Muscle layer of colon (tissue), 2 donors: ENCODE results near the gene RFWD3.

Experiments used
- H3K27ac ChIP-seq: one replicate; pipeline ENCODE4 v1.7.0; 2013; ENCODE audit warnings: low read depth, mild to moderate bottlenecking, low read length, moderate library complexity
- H3K27me3 ChIP-seq, 2 donors: one replicate each; pipeline ENCODE4 v1.7.0; 2013; ENCODE audit warnings: low read length in 2 of 2, mild to moderate bottlenecking in 2 of 2; ENCODE audit not compliant: insufficient read depth in 2 of 2, control insufficient read depth in 1 of 2
- H3K36me3 ChIP-seq: one replicate; pipeline ENCODE4 v1.7.0; 2013; ENCODE audit warnings: mild to moderate bottlenecking, low read length; ENCODE audit not compliant: insufficient read depth
- H3K4me1 ChIP-seq: one replicate; pipeline ENCODE4 v1.7.0; 2013; ENCODE audit warnings: mild to moderate bottlenecking, low read length; ENCODE audit not compliant: insufficient read depth
- H3K4me3 ChIP-seq, 2 donors: one replicate each; pipeline ENCODE4 v1.7.0; 2013; ENCODE audit warnings: low read length in 2 of 2, low read depth in 1 of 2, mild to moderate bottlenecking in 1 of 2, moderate library complexity in 1 of 2
- H3K9ac ChIP-seq: one replicate; pipeline ENCODE4 v1.7.0; 2013; ENCODE audit warnings: low read length
- H3K9me3 ChIP-seq: one replicate; pipeline ENCODE4 v1.7.0; 2013; ENCODE audit warnings: mild to moderate bottlenecking, low read length
- donor health status: abdominal sarcoma.
- donor health status: Adenocarcinoma of cecum.

RFWD3 gene

DNA sequence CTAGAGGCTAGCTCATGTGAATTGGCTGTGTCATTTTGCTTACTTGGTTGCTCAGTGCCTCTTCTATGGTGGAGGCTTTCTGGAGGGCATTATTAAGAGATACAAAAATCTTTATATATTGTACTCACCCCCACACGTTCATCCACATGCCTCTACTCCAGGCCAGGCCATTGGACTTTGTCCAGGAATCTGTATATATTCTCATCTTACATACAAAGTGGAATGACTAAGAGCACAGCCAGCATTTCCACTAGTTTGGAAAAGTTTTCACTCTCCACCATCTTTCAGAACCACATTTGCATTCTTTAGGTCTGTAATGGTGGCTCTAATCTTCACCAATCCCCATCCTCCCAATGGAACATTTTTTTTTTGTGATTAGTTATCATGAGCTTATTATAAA is 55.0 kb downstream of the RFWD3 start:
- Histone ChIP-seq H3K4me3 (no peak overlapping the region), H3K36me3 (no peaks in the 10 kb centered on the region), H3K27me3 (no peaks in the 10 kb centered on the region), H3K27ac (no peak overlapping the region), H3K9ac (no peak overlapping the region), H3K4me1 (peaks cover 8% of the 10 kb centered on the region), H3K9me3 (no peaks in the 10 kb centered on the region)

DNA sequence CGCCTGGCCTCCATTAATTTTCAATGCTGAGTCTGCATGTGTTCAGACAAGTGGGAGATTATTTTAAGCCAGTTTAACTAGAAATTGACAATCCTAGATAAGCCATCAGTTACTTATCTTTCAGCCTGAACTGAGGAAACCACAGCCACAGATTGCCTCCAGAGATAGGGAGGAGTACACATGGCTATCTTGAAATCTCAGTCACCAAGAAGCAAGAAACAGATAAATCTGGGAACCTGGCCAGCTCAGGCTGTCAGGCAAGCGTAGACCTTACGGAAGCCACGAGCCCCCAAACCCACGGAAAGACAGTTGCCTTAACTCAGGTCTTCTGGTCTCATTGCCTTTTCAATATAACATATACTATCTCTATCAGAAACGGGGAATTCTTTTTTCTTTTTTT is 57.7 kb downstream of the RFWD3 start:
- H3K27me3 ChIP-seq = no peaks in the 10 kb centered on the region
- H3K4me3 ChIP-seq = no peak overlapping the region
- no peak overlapping the region for H3K27ac ChIP-seq
- H3K9ac ChIP-seq = no peak overlapping the region
- H3K36me3 ChIP-seq = no peaks in the 10 kb centered on the region
- peaks cover 25% of the 10 kb centered on the region for H3K4me1 ChIP-seq
- no peaks in the 10 kb centered on the region for H3K9me3 ChIP-seq

DNA sequence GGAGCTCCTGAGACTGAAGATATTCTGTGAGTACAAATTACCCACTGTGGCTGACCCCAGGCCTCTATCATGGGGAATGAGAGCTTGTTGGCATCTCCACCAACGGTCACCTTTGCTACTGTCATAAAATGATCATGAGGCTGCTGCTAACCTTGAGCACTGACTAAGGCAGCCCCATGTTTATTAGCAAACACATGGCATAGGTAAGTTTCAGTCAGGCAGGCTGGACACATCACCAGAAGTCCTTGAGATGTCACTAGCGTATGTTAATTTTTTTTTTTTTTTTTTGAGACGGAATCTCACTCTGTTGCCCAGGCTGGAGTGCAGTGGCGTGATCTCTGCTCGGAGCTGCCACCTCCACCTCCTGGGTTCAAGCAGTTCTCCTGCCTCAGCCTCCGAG is 58.3 kb downstream of the RFWD3 start:
- H3K9ac ChIP-seq = no peak overlapping the region
- H3K4me1 ChIP-seq = peaks cover 28% of the 10 kb centered on the region
- no peaks in the 10 kb centered on the region for H3K36me3 ChIP-seq
- no peak overlapping the region for H3K4me3 ChIP-seq
- no peaks in the 10 kb centered on the region for H3K9me3 ChIP-seq
- H3K27me3 ChIP-seq = no peaks in the 10 kb centered on the region
- H3K27ac ChIP-seq = no peak overlapping the region

- Histone ChIP-seq H3K9ac (no peak overlapping the region), H3K4me3 (peak overlapping the region in 1 of 2 donors; percentile 94), H3K36me3 (no peaks in the 10 kb centered on the region), H3K27ac (no peak overlapping the region), H3K27me3 (no peaks in the 10 kb centered on the region), H3K4me1 (peaks cover 28% of the 10 kb centered on the region), H3K9me3 (no peaks in the 10 kb centered on the region)
Observed at GRCh38 chr16:74607962-74608356, 58.7 kb downstream of the RFWD3 start.

DNA sequence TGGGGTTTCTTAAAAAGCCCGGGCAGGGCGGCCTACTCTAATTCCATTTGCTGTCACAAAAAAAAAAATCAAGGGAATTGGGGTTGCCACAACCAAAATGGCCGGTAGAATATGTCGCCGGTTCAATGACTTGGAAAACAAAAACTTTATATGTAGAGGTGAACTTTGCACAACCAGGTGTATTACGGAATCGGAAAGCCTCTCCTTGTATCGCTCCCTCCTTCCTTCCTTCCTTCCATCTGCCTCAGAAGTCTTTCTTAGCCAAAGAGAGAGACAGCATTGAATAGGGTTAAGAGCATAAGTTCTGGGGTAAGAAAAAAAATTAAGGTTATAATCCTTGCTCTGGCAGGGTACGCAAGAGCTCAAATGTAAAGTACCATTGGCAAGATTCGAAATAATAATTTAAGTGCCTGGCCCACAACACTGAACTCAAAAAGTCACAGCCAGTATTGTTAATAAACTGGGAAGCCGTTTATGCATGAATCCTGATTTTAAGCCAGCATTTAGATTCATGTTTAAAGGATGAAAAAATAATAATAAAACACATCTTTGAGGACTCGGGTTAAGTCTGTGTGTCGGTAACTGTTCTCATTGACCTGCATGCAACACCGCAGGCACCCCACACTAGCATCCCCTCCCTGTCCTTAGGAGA is 59.2 kb downstream of the RFWD3 start:
- Histone ChIP-seq H3K27me3 (no peaks in the 10 kb centered on the region), H3K4me3 (peak overlapping the region; percentile 94 to 99), H3K9me3 (no peaks in the 10 kb centered on the region), H3K9ac (peak overlapping the region; percentile 89), H3K27ac (peak overlapping the region; percentile 99), H3K4me1 (peaks cover 28% of the 10 kb centered on the region), H3K36me3 (no peaks in the 10 kb centered on the region)

GRCh38 chr16:74606521-74607309 is 60.0 kb downstream of the RFWD3 start, which contains the start of gene GLG1:
TSS of gene GLG1 (minus strand) at chr16:74607114. CDS start at chr16:74607094, 20 bp downstream.
- H3K4me1 ChIP-seq = peaks cover 28% of the 10 kb centered on the region

GRCh38 chr16:74605746-74606520 is 60.7 kb downstream of the RFWD3 start:
- peak overlapping the region; percentile 94 to 99 for H3K4me3 ChIP-seq
- peak overlapping the region; percentile 99 for H3K27ac ChIP-seq
- peak overlapping the region; percentile 89 for H3K9ac ChIP-seq
- peaks cover 28% of the 10 kb centered on the region for H3K4me1 ChIP-seq
- no peaks in the 10 kb centered on the region for H3K36me3 ChIP-seq
- no peaks in the 10 kb centered on the region for H3K27me3 ChIP-seq
- H3K9me3 ChIP-seq = no peaks in the 10 kb centered on the region

More at GRCh38 chr16:74606521-74607309, 60.0 kb downstream of the RFWD3 start, which contains the start of gene GLG1:
- peak within 1 kb of the TSS; percentile 99 for H3K27ac ChIP-seq
- no peaks in the 10 kb centered on the region for H3K27me3 ChIP-seq
- H3K9ac ChIP-seq = peak within 1 kb of the TSS; percentile 89
- no peaks in the 10 kb centered on the region for H3K36me3 ChIP-seq
- H3K9me3 ChIP-seq = no peaks in the 10 kb centered on the region
- H3K4me3 ChIP-seq = peak within 1 kb of the TSS; percentile 94 to 99

- no peak overlapping the region for H3K27ac ChIP-seq
- peaks cover 28% of the 10 kb centered on the region for H3K4me1 ChIP-seq
- H3K36me3 ChIP-seq = no peaks in the 10 kb centered on the region
- H3K9me3 ChIP-seq = no peaks in the 10 kb centered on the region
- no peaks in the 10 kb centered on the region for H3K27me3 ChIP-seq
- H3K4me3 ChIP-seq = peak overlapping the region; percentile 94 to 99
- H3K9ac ChIP-seq = peak overlapping the region; percentile 89
Observed at GRCh38 chr16:74605332-74605731, 61.3 kb downstream of the RFWD3 start.

DNA sequence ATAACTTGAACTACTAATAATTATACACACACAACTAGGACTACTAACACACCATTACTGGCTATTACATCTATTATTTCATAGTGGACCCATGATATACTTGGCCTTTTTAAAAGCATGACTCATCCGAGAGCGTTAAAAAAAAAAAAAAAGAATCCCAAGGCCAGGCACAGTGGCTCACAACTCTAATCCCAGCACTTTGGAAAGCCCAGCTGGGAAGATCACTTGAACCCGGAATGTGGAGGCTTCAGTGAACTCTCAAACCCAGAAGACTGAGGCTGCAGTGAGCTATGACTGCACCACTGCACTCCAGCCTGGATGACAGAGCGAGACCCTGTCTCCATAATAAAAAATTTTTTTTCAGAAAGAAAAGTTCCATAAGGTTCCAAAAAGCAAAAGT is 62.8 kb downstream of the RFWD3 start:
- H3K4me3 ChIP-seq = no peak overlapping the region
- H3K4me1 ChIP-seq = peaks cover 28% of the 10 kb centered on the region
- no peaks in the 10 kb centered on the region for H3K36me3 ChIP-seq
- H3K27me3 ChIP-seq = no peaks in the 10 kb centered on the region
- no peak overlapping the region for H3K9ac ChIP-seq
- H3K9me3 ChIP-seq = no peaks in the 10 kb centered on the region
- no peak overlapping the region for H3K27ac ChIP-seq

- Histone ChIP-seq H3K9me3 (no peaks in the 10 kb centered on the region), H3K27ac (no peak overlapping the region), H3K4me1 (peaks cover 20% of the 10 kb centered on the region), H3K36me3 (no peaks in the 10 kb centered on the region), H3K27me3 (no peaks in the 10 kb centered on the region), H3K9ac (no peak overlapping the region), H3K4me3 (no peak overlapping the region)
Observed at GRCh38 chr16:74601126-74601871, 65.4 kb downstream of the RFWD3 start.

- Histone ChIP-seq H3K27ac (no peak overlapping the region), H3K36me3 (no peaks in the 10 kb centered on the region), H3K4me3 (no peak overlapping the region), H3K27me3 (no peaks in the 10 kb centered on the region), H3K9me3 (no peaks in the 10 kb centered on the region), H3K9ac (no peak overlapping the region), H3K4me1 (no peaks in the 10 kb centered on the region)
Observed at GRCh38 chr16:74596586-74596985, 70.1 kb downstream of the RFWD3 start.
